H1 (cell line): ENCODE results near the gene NSD2. TPM values are rescaled to one million over a fixed set of nuclear protein-coding genes. Genes with fewer than 3 reads are reported as not detected.

ENCODE experiments used
- CTCF ChIA-PET: fragments of 300-600 bp; sonication (Branson Sonifier 250); formaldehyde crosslinking; loops from one replicate; lab custom pipeline; 2021; ENCODE audit not compliant: partially characterized antibody; lab: Charles Lee
- POLR2A ChIA-PET: fragments of 300-600 bp; sonication (Branson Sonifier 250); formaldehyde crosslinking; loops from one replicate; lab custom pipeline; 2021; ENCODE audit warnings: inconsistent platforms; ENCODE audit not compliant: partially characterized antibody; lab: Charles Lee
- DNase-seq, 2 experiments: peaks; one replicate each; pipeline versions ENCODE4 v3.0.0 to v3.0.0-alpha.2; 2010 to 2022; ENCODE audit warnings: low spot score in 2 of 2, low read depth in 1 of 2, mixed read lengths in 1 of 2
- FAIRE-seq: peaks from 2 replicates; lab custom pipeline; 2011; peaks lifted over from hg19 to GRCh38; lab: Jason Lieb, UNC
- H2AFZ ChIP-seq: 2 replicates; pipeline ENCODE4 v1.8.1; 2012; ENCODE audit warnings: low read length, inconsistent platforms
- H2AK5ac ChIP-seq: 2 replicates; pipeline ENCODE4 v1.6.1; 2013; ENCODE audit warnings: low read depth, low read length
- H2BK120ac ChIP-seq: replicated peaks from 2 replicates; pipeline ENCODE3; 2013; ENCODE audit warnings: low read depth, low read length, inconsistent platforms
- H2BK12ac ChIP-seq: 2 replicates; pipeline ENCODE4 v1.6.1; 2013; ENCODE audit warnings: low read depth, low read length
- H2BK15ac ChIP-seq: 2 replicates; pipeline ENCODE4 v1.6.1; 2013; ENCODE audit warnings: low read length
- H2BK20ac ChIP-seq: 2 replicates; pipeline ENCODE4 v1.6.1; 2013; ENCODE audit warnings: low read length
- H2BK5ac ChIP-seq: 2 replicates; pipeline ENCODE4 v1.6.1; 2013; ENCODE audit warnings: low read depth, low read length
- H3K14ac ChIP-seq: 2 replicates; pipeline ENCODE4 v1.6.1; 2013; ENCODE audit warnings: inconsistent platforms; ENCODE audit not compliant: insufficient read length
- H3K18ac ChIP-seq: 2 replicates; pipeline ENCODE4 v1.6.1; 2013; ENCODE audit warnings: low read length; ENCODE audit errors: extremely low read depth
- H3K23ac ChIP-seq: 2 replicates; pipeline ENCODE4 v1.6.1; 2013; ENCODE audit warnings: inconsistent platforms; ENCODE audit not compliant: insufficient read length
- H3K23me2 ChIP-seq: 2 replicates; pipeline ENCODE4 v1.6.1; 2013; ENCODE audit warnings: low read depth, low read length
- H3K27ac ChIP-seq: 2 replicates; pipeline ENCODE4 v1.6.1; 2011; ENCODE audit warnings: low read depth, low read length, inconsistent platforms
- H3K27me3 ChIP-seq, 4 experiments: replicated peaks in 1 of 4; 1 replicate in 1 of 4; 2 replicates in 3 of 4; pipeline versions ENCODE4 v1.6.1 to v1.8.1; 2011 to 2013; ENCODE audit warnings: low read length in 3 of 4, mild to moderate bottlenecking in 3 of 4, inconsistent platforms in 2 of 4, mixed read lengths in 2 of 4, moderate library complexity in 1 of 4; ENCODE audit not compliant: control insufficient read depth in 3 of 4, insufficient read depth in 3 of 4; ENCODE audit errors: extremely low read depth in 1 of 4
- H3K36me3 ChIP-seq, 4 experiments: 2 replicates each; pipeline versions ENCODE4 v1.6.1 to v1.8.1; 2011 to 2013; ENCODE audit warnings: mild to moderate bottlenecking in 4 of 4, low read length in 3 of 4, moderate library complexity in 2 of 4, control low read depth in 1 of 4, inconsistent platforms in 1 of 4; ENCODE audit not compliant: insufficient read depth in 4 of 4, control insufficient read depth in 2 of 4
- H3K4ac ChIP-seq: replicated peaks from 2 replicates; pipeline ENCODE3; 2013; ENCODE audit warnings: low read length, low read depth, mixed read lengths, inconsistent platforms; ENCODE audit not compliant: insufficient read length
- H3K4me1 ChIP-seq, 4 experiments: replicated peaks in 1 of 4; 1 replicate in 1 of 4; 2 replicates in 3 of 4; pipeline versions ENCODE4 v1.6.1 to v1.8.1; 2011 to 2013; ENCODE audit warnings: low read length in 3 of 4, inconsistent platforms in 2 of 4, mixed read lengths in 1 of 4; ENCODE audit not compliant: insufficient read depth in 4 of 4, control insufficient read depth in 3 of 4
- H3K4me2 ChIP-seq, 2 experiments: 2 replicates each; pipeline versions ENCODE4 v1.6.1 to v1.8.1; 2011 to 2013; ENCODE audit warnings: low read depth in 2 of 2, low read length in 2 of 2, control low read depth in 1 of 2, inconsistent platforms in 1 of 2, mild to moderate bottlenecking in 1 of 2; ENCODE audit not compliant: insufficient read depth in 1 of 2
- H3K4me3 ChIP-seq, 4 experiments: fragments of 200-600, 300-600 bp in 1 of 4; sonication (generic), shearing (Covaris generic), sonication (Bioruptor Twin) in 1 of 4; 2 replicates each; pipeline versions ENCODE4 v1.5.1 to v1.8.1; 2011 to 2016; ENCODE audit warnings: low read length in 4 of 4, low read depth in 3 of 4, control low read depth in 2 of 4, inconsistent platforms in 2 of 4, mild to moderate bottlenecking in 2 of 4, mixed read lengths in 1 of 4, moderate library complexity in 1 of 4; ENCODE audit not compliant: insufficient read depth in 2 of 4; ENCODE audit errors: extremely low read depth in 1 of 4
- H3K56ac ChIP-seq: replicated peaks from 2 replicates; pipeline ENCODE3; 2013; ENCODE audit warnings: low read depth, mild to moderate bottlenecking, mixed read lengths, low read length, inconsistent platforms; ENCODE audit not compliant: insufficient read length
- H3K79me1 ChIP-seq: 2 replicates; pipeline ENCODE4 v1.6.1; 2013; ENCODE audit warnings: low read depth, low read length, control low read depth
- H3K79me2 ChIP-seq, 2 experiments: 2 replicates each; pipeline versions ENCODE4 v1.6.1 to v1.8.1; 2012 to 2013; ENCODE audit warnings: low read length in 2 of 2, mild to moderate bottlenecking in 2 of 2, inconsistent platforms in 1 of 2; ENCODE audit not compliant: insufficient read depth in 2 of 2, control insufficient read depth in 1 of 2
- H3K9ac ChIP-seq, 4 experiments: replicated peaks in 1 of 4; 1 replicate in 1 of 4; 2 replicates in 3 of 4; pipeline versions ENCODE4 v1.6.1 to v1.8.1; 2011 to 2013; ENCODE audit warnings: low read depth in 3 of 4, low read length in 3 of 4, control low read depth in 2 of 4, mild to moderate bottlenecking in 2 of 4, moderate library complexity in 2 of 4, inconsistent platforms in 1 of 4; ENCODE audit errors: extremely low read depth in 1 of 4
- H3K9me3 ChIP-seq, 2 experiments: 2 replicates each; pipeline versions ENCODE4 v1.6.1 to v1.8.1; 2012 to 2013; ENCODE audit warnings: mild to moderate bottlenecking in 2 of 2, moderate library complexity in 2 of 2, control low read depth in 1 of 2, inconsistent platforms in 1 of 2, low read depth in 1 of 2, low read length in 1 of 2, mixed read lengths in 1 of 2; ENCODE audit not compliant: insufficient read depth in 2 of 2
- H4K20me1 ChIP-seq, 2 experiments: replicated peaks in 1 of 2; 2 replicates each; pipeline versions ENCODE3 to v1.8.1; 2011 to 2013; ENCODE audit warnings: inconsistent platforms in 2 of 2, low read length in 2 of 2, mild to moderate bottlenecking in 1 of 2; ENCODE audit not compliant: insufficient read depth in 2 of 2, control insufficient read depth in 1 of 2
- H4K5ac ChIP-seq: 2 replicates; pipeline ENCODE4 v1.6.1; 2013; ENCODE audit warnings: low read length, low read depth, mixed read lengths, inconsistent platforms; ENCODE audit not compliant: insufficient read length
- H4K8ac ChIP-seq: 2 replicates; pipeline ENCODE4 v1.8.0; 2013; ENCODE audit warnings: mild to moderate bottlenecking, moderate library complexity, low read length, inconsistent platforms; ENCODE audit not compliant: insufficient read depth; ENCODE audit errors: extremely low read depth
- H4K91ac ChIP-seq: replicated peaks from 2 replicates; pipeline ENCODE3; 2013; ENCODE audit warnings: low read length, mixed read lengths, inconsistent platforms; ENCODE audit not compliant: insufficient read length
- BCL11A ChIP-seq, 2 experiments: IDR thresholded peaks; one replicate each; pipeline ENCODE4 v1.6.1; 2011; ENCODE audit warnings: low read depth in 2 of 2, low read length in 2 of 2, mild to moderate bottlenecking in 2 of 2
- CBX5 ChIP-seq: fragments of 300-800, 300-1000 bp; sonication (generic); IDR thresholded peaks from 2 replicates; pipeline ENCODE4 v1.7.1; 2016; ENCODE audit warnings: antibody characterized with exemption, low read length, low read depth
- EP300 ChIP-seq, 2 experiments: IDR thresholded peaks; 1 replicate in 1 of 2; 2 replicates in 1 of 2; pipeline ENCODE4 v1.6.1; 2011 to 2012; ENCODE audit warnings: low read depth in 2 of 2, low read length in 2 of 2, mild to moderate bottlenecking in 2 of 2, borderline replicate concordance in 1 of 2, inconsistent platforms in 1 of 2, moderate library complexity in 1 of 2
- EZH2 ChIP-seq: fragments of 200-600 bp; sonication (generic); IDR thresholded peaks from 2 replicates; pipeline ENCODE4 v1.7.1; 2012; ENCODE audit warnings: low read depth, mild to moderate bottlenecking, moderate library complexity, low read length, inconsistent platforms; ENCODE audit not compliant: severe bottlenecking
- HDAC2 ChIP-seq, 2 experiments: fragments of 300-600 bp in 1 of 2; sonication (generic) in 1 of 2; IDR thresholded peaks; 2 replicates each; pipeline ENCODE4 v1.6.1; 2011 to 2012; ENCODE audit warnings: low read depth in 2 of 2, low read length in 2 of 2, mild to moderate bottlenecking in 2 of 2, moderate library complexity in 2 of 2, borderline replicate concordance in 1 of 2, inconsistent platforms in 1 of 2
- JUN ChIP-seq: IDR thresholded peaks from 2 replicates; pipeline ENCODE4 v1.6.1; 2011; ENCODE audit warnings: low read depth, mild to moderate bottlenecking, improper control_type of control experiment, low read length
- POLR2AphosphoS5 ChIP-seq: IDR thresholded peaks from 2 replicates; pipeline ENCODE4 v1.6.1; 2011; ENCODE audit warnings: low read depth, low read length
- RXRA ChIP-seq: IDR thresholded peaks from 2 replicates; pipeline ENCODE4 v1.6.1; 2011; ENCODE audit warnings: low read depth, mild to moderate bottlenecking, low read length, moderate library complexity; ENCODE audit not compliant: insufficient read depth
- TAF1 ChIP-seq: IDR thresholded peaks from 2 replicates; pipeline ENCODE4 v1.6.1; 2011; ENCODE audit warnings: mild to moderate bottlenecking, low read depth, low read length
- WGBS, 2 experiments: shearing (Covaris generic) in 1 of 2; methylation state at CpG; one replicate each; pipeline versions ENCODE4 v1.1.6 to v1.1.7; 2013 to 2015; ENCODE audit warnings: low lambda C conversion rate in 2 of 2, mixed read lengths in 2 of 2, inconsistent platforms in 1 of 2, low coverage in 1 of 2, missing lambda C conversion rate in 1 of 2; ENCODE audit not compliant: insufficient replicate concordance in 2 of 2, insufficient coverage in 1 of 2, insufficient read length in 1 of 2; ENCODE audit errors: extremely low coverage in 1 of 2, missing lambda C conversion rate in 1 of 2; 5-methylcytosine and 5-hydroxymethylcytosine counted together
- polyA plus RNA-seq, 7 experiments: library from polyadenylated mRNA; depleted of rRNA in 3 of 7; stranded (reverse) in 5 of 7; unstranded in 2 of 7; fragments of >200 nt in 5 of 7; fragments of 200-250 nt in 2 of 7; gene quantifications; 1 replicate in 5 of 7; 2 replicates in 1 of 7; 4 replicates in 1 of 7; pipeline versions ENCODE4 v1.2.1 to v1.2.3, GENCODE V29; 2011 to 2013; ENCODE audit warnings: missing spikeins in 2 of 7, mixed read lengths in 2 of 7
- total RNA-seq: library from RNA; stranded (reverse); fragmentation: NEBNext Ultra II Directional; extraction: Animal tissue kit (Norgen Biotek cat#: 25700); gene quantifications from 2 replicates; pipeline ENCODE4 v1.2.1, GENCODE V29; 2021

The NSD2 gene
- total and polyA plus RNA-seq, 2 of the 8 experiments (the other 6 are each of a cell fraction or from before 2014, with no cell fraction given), result 26.7 to 129 TPM

GRCh38 chr4:1975391-1975801 lies 104.2 kb downstream of the NSD2 start:
- Histone ChIP-seq H2AK5ac (no peak overlapping the region), H4K5ac (no peak overlapping the region), H3K4me3 (no peak overlapping the region), H4K8ac (no peak overlapping the region), H3K27me3 (no peaks in the 10 kb centered on the region), H3K56ac (no peak overlapping the region), H3K27ac (no peak overlapping the region), H2BK15ac (no peak overlapping the region), H2AFZ (no peak overlapping the region), H2BK120ac (no peak overlapping the region), H2BK12ac (no peak overlapping the region), H3K4me2 (no peak overlapping the region), H2BK5ac (no peak overlapping the region; the same call in 1 of the 2 replicates), H3K9ac (no peak overlapping the region), H3K79me1 (peaks cover 2% of the 10 kb centered on the region; the same call in 1 of the 2 replicates)
- DNase-seq, result no peak
- no peak for FAIRE-seq
- 94% methylated on average over 14 of the region's 14 CpGs; no CpG with 5 or more reads in 1 of the 2 experiments for WGBS, 2 experiments
- CTCF ChIA-PET, result interaction anchor here (0.8 kb wide), 1 partner anchor 62 kb away, joined by 7 read pairs; no protein-coding TSS in a partner anchor
- no peak for TF ChIP-seq RXRA
- no peak for TF ChIP-seq POLR2AphosphoS5
- TF ChIP-seq EZH2, result no peak
- TF ChIP-seq JUN, result no peak
- no peak for TF ChIP-seq EP300 (IDR thresholded peaks at IDR 0.05; ENCODE audit: borderline replicate concordance in 1 of 2, low read depth in 2 of 2, low read length in 2 of 2)
- TF ChIP-seq CBX5, result no peak
- TF ChIP-seq HDAC2 (IDR thresholded peaks at IDR 0.05; ENCODE audit: borderline replicate concordance in 1 of 2, low read depth in 2 of 2, low read length in 2 of 2), result no peak
- no peak for TF ChIP-seq TAF1
- no peak for TF ChIP-seq BCL11A (IDR thresholded peaks at IDR 0.05; ENCODE audit: low read depth in 2 of 2, low read length in 2 of 2)
- TF ChIP-seq, all 59 proteins: peak for 0
- Histone ChIP-seq H2BK20ac (no peak overlapping the region), H4K91ac (no peak overlapping the region), H3K18ac (no peak overlapping the region), H3K4ac (no peak overlapping the region), H3K23ac (no peak overlapping the region), H3K36me3 (peaks cover 12 to 59% (median 46%) of the 10 kb centered on the region in 4 experiments; a peak in 7 of 8 replicates), H4K20me1 (peaks cover 2 to 16% of the 10 kb centered on the region in 2 experiments), H3K23me2 (no peaks in the 10 kb centered on the region), H3K9me3 (no peaks in the 10 kb centered on the region), H3K4me1 (no peaks in the 10 kb centered on the region), H3K79me2 (no peaks in the 10 kb centered on the region), H3K14ac (no peak overlapping the region)
- POLR2A ChIA-PET, result no interaction called here
